ENCODE data around the gene CD28.
A peak's percentile ranks its signal among the peaks of the same experiment; 100 is the strongest.
"Not testable (repeated sequence)": the region's sequence is repeated elsewhere in the genome, so short reads cannot be mapped to it uniquely, and the experiment has no call there.

The CD28 gene

DNA sequence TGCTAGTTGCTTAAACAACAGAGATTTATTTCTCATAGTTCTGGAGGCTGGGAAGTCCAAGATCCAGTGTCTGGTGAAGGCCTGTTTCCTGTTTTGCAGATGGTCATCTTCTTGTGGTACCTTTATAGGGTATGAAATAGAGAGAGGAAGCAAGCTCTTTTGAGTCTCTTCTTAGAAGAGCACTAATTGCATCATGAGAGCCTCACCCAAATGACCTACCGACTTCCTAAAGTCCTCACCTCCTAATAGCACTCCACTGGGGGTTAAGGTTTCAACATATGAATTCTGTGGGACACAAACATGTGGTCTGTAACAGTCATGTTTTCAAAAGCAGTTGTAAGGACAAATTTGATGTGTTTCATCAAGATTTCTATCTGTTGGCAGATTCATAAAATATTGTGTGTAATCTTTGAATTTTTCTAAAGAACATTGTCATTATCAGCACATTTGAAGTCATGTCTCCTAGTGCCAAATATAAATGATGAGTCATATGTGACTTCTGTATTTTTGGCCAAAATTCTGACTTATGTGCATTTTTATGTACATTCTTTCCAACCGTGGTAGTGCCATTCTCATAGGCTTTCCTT, 45.3 kb downstream of the CD28 start:
- no peak for DNase-seq

DNA sequence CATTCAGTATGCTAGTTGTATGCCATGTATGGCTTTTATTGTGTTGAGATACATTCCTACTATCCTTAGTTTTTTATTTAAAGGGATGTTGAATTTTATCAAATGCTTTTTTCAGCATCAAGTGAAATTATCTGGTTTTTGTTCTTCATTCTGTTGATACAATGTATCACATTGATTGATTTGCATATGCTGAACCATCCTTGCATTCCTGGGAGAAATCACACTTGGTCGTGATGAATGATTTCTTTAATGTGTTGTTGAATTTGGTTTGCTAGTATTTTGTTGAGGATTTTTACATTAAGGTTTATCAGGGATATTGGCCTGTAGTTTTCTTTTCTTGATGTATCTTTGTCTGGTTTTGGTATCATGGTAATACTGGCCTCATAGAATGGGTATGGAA, 49.7 kb downstream of the CD28 start:
- DNase-seq: no peak

GRCh38 chr2:203758841-203759689, 52.6 kb downstream of the CD28 start:
- DNase-seq: no peak

DNA sequence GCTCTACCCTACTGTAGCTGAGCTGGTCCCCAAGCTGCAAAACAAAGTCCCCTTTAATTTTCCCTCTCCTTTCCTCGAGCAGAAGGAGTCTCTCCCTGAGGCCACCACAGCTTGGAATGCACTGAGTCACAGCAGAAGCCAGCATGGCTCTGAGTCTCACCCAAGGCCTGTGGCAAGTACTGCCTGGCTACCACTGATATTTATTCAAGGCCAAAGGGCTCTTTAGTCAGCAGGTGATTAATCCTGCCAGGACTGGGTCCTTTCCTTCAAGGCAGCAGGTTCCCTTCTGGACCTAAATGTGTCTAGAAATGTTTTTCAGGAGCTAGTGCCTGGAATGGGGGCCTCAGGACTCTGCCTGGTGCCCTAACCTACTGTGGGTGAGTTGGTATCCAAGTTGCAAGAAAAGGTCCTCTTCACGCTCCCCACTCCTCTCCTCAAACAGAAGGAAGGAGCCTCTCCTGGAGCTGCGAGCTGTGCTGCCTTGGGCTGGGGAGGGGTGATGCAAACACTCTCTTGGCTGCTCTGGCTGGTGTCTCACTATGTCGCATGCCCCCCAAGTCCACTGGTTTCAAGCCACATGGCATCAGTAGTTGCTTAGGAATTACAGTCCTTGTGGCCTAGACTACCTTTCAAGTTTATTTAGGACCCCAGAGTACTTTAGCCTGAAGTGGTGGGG, 53.4 kb downstream of the CD28 start:
- DNase-seq: no peak

GRCh38 chr2:203761121-203761520, 54.7 kb downstream of the CD28 start:
- DNase-seq: no peak

DNA sequence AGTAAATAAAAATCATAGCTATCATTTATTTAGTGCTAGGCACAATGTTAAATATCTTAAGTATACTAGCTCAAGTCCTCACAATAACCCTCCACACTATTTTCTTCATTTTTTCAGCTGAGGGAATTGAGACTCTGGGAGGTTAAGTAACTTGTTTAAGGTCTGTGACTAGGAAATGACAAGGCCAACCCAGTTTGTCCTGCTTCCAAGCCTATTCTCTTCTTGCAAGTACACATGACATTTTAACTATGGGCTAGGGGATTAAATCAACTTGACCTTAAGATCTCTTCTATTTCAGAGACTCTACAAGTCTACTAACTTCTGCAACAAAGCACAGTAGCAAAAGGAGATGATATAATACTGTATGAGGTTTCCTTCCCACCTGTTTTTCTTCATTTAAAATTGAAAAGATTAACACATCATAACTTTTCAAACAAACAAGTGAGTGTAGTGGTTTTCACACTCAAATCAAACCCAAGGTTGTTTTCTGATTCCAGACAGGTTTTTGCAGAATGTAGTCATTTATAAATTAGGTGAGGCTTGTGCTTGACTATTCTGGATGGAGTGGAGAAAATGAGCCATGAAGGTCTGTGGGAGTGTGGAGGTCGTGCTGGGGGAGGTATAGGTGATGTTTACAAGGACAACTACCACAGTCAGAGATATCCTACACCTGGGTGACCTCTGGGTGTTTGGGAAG, 57.0 kb downstream of the CD28 start:
- no peak for DNase-seq

DNA sequence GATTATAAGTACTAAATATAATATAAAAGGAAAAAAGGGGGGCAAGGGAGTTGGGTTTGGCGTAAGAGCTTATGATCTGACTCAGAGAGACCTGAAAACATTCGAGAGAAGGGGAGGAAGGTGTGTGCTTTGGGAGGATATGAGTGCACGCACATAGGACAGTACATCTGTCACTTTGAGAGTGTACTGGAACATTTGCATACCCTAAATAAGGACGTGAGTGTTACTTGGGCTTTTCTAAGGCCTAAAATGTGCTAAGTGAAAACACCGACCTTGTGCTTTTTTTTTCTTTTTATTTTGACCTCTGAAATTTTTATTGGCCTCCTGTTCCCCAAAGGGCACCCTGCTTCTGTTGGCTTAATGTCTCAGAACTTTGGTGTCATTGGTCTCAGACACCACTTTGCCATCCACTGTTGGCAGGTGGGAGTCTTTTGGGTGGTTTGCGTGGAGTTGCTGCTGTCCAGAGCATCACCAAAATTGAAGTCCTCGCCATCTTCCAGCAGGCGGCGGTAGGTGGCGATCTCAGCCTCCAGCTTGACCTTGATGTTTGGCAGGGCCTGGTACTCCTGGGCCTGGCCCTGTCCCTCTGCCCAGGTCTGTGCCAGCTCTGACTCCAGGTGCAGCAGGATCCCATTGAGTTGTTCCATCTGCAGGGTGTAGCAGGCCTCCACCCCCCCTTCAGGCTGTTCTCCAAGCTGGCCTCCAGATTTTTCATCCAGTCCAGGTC, 57.7 kb downstream of the CD28 start:
- DNase-seq: no peak

DNA sequence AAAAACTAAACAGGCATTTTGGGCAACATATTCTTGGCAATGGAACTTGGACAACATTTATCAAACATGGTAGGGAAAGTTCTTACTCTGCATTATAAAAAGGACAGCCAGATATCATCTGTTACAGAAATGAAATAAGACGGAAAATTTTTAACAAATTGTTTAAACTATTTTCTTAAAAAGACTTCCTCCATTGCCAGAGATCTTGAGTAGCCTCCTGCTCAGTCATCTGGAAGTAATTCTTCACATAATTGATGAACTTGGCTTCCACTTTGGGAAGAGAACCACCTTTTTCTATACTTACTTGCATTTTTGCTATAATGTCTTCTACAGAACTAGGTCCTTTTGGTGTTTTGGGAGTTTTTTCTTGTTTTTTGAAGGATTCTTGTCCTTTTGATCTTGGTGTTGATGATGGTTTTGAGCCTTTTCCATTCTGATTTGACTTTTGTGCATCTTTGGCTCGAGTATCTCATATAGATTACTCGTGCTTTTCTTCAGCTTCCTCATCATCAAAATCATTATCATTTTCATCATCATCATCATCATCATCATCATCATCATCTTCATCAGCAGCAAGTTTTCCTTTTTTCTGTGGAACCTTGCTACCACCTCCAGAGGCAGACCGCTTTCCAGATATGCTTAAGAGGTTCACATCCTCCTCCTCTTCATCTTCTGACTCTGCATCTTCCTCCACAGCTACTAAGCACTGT, 66.2 kb downstream of the CD28 start:
- no peak for DNase-seq

DNA sequence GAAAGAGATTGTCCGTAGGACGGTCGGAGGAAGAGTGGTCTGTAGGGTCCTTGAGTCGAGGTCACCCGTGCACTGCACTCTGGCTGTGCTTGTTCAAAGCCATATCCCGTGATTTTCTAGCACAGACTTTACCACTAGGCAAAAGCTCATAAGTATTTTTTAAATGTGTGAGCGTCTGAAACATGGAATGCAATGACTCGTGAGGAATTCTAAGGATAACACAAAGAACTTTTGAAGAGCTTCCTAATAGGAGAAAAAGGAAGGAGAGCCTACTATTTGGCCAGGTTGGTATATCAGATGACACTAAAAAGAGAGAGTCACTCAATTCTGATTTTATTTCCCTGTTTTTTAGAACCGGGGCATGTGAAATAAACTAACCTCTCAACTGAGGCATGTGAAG, 68.3 kb downstream of the CD28 start:
- DNase-seq: no peak

GRCh38 chr2:203775684-203776083, 69.2 kb downstream of the CD28 start:
- DNase-seq: no peak

DNA sequence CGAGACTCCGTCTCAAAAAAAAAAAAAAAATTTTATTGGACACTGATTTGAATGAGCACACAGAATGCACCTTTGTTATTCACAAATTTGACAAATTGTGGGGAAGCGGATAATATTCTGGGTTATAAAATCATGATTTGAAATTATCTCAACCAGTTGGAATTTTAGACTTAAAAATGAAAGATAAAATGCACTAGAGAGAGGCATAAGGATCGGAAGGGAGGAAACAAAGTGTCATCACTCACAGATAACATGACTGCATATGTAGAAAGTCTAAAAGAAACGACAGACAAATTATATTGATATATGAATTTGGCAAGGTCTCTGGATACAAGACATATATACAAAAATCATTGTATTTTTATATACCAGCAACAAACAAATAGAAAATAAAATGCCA, 70.6 kb downstream of the CD28 start:
- no peak for DNase-seq

GRCh38 chr2:203779477-203780073, 73.1 kb downstream of the CD28 start:
- not testable (repeated sequence) for DNase-seq

DNA sequence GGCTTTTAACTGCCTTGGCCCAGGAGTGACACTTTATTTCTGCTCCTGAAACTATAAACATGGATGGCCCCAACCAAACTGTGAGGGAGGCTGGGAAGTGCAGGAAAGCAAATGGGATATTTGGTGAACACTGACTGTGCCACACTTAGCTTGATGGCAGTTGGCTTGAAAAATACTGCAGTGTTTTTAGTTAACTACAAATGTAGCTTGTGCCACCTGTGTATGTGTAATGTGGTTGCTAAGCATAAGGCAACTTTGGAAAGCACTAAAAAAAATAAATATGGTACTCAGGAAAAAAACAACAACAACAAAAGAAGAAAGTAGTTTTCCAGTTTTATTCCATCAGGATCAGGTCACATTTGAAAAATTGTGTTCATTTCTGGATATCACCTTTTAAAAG, 73.8 kb downstream of the CD28 start:
- DNase-seq: no peak

GRCh38 chr2:203781151-203781550, 74.7 kb downstream of the CD28 start:
- DNase-seq: no peak

- DNase-seq: peak; percentile 67
These were observed 76.0 kb downstream of the CD28 start for GRCh38 chr2:203782262-203782976.

DNA sequence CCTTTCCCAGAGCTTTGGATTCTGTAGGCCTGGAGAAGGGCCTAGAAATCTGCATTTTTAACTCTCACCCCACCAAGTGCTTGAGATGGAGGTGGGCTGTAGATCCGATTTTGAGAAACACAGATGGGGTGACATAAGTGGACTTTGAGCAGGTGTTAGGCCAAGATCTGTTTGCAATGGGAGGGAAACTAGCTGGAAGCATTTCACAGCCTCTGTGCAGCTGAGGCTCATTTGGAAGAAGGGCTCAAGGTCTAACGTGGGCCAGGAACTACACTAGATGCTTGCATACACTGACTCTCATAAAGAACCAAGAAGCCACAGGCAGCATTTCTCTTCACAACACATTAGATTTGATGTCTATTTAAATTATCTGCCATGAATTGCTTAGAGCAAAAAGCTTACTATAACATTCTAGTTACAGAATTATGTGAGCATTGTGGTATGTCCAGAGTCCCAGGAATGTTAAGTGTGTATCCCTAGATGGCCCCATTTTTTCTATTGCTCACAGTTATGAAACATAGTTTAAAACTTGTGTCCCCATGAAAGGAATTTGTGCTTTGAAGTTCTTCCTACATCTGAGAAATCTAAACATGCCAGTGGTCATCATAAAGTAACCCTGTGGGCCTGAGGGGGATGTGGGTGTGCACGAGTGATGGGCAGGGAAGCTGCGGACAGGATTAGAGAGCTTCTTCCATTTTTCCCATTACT, 77.2 kb downstream of the CD28 start:
- DNase-seq: no peak

DNA sequence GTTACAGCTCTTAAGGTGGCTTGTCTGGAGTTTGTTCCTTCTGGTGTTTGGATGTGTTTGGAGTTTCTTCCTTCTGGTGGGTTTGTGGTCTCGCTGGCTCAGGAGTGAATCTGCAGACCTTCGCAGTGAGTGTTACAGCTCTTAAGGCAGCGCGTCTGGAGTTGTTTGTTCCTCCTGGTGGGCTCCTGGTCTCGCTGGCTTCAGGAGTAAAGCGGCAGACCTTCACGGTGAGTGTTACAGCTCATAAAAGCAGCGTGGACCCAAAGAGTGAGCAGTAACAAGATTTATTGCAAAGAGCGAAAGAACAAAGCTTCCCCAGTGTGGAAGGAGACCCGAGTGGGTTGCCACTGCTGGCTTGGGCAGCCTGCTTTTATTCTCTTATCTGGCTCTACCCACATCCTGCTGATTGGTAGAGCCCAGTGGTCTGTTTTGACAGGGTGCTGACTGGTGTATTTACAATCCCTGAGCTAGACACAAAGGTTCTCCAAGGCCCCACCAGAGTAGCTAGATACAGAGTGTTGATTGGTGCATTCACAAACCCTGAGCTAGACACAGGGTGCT, 78.4 kb downstream of the CD28 start:
- not testable (repeated sequence) for DNase-seq

DNA sequence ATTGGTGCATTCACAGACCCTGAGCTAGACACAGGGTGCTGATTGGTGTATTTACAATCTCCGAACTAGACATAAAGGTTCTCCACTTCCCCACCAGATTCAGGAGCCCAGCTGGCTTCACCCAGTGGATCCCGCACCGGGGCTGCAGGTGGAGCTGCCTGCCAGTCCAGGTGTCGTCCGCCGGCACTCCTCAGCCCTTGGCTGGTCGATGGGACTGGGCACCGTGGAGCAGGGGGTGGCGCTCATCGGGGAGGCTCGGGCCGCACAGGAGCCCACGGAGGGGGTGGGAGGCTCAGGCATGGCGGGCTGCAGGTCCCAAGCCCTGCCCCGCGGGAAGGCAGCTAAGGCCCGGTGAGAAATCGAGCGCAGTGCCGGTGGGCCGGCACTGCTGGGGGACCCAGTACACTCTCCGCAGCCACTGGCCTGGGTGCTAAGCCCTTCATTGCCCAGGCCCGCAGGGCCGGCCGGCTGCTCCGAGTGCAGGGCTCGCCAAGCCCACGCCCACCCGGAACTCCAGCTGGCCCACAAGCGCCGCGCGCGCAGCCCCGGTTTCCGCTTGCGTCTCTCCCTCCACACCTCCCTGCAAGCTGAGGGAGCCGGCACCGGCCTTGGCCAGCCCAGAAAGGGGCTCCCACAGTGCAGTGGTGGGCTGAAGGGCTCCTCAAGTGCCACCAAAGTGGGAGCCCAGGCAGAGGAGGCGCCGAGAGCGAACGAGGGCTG, 79.1 kb downstream of the CD28 start:
- not testable (repeated sequence) for DNase-seq

Data from CD4-positive, alpha-beta T cell treated with Interleukin-15 for 1 hour (primary cell).